Rectal smooth muscle tissue (tissue), 1 donor: ENCODE results near the gene APBB2.
A peak's percentile ranks its signal among the peaks of the same experiment; 100 is the strongest.
"Not testable (repeated sequence)": the region's sequence is repeated elsewhere in the genome, so short reads cannot be mapped to it uniquely, and the experiment has no call there.

Experiments used
- H3K27ac ChIP-seq: one replicate; pipeline ENCODE4 v1.7.0; 2013; ENCODE audit warnings: low read depth, low read length, inconsistent platforms
- H3K27me3 ChIP-seq: one replicate; pipeline ENCODE4 v1.7.0; 2013; ENCODE audit warnings: low read length; ENCODE audit not compliant: control insufficient read depth, insufficient read depth
- H3K36me3 ChIP-seq: one replicate; pipeline ENCODE4 v1.7.0; 2013; ENCODE audit warnings: low read length; ENCODE audit not compliant: control insufficient read depth, insufficient read depth
- H3K4me1 ChIP-seq: one replicate; pipeline ENCODE4 v1.7.0; 2013; ENCODE audit warnings: low read length; ENCODE audit not compliant: control insufficient read depth, insufficient read depth
- H3K4me3 ChIP-seq: one replicate; pipeline ENCODE4 v1.7.0; 2013; ENCODE audit warnings: low read length
- H3K9ac ChIP-seq: one replicate; pipeline ENCODE4 v1.7.0; 2013; ENCODE audit warnings: low read length

APBB2 gene

DNA sequence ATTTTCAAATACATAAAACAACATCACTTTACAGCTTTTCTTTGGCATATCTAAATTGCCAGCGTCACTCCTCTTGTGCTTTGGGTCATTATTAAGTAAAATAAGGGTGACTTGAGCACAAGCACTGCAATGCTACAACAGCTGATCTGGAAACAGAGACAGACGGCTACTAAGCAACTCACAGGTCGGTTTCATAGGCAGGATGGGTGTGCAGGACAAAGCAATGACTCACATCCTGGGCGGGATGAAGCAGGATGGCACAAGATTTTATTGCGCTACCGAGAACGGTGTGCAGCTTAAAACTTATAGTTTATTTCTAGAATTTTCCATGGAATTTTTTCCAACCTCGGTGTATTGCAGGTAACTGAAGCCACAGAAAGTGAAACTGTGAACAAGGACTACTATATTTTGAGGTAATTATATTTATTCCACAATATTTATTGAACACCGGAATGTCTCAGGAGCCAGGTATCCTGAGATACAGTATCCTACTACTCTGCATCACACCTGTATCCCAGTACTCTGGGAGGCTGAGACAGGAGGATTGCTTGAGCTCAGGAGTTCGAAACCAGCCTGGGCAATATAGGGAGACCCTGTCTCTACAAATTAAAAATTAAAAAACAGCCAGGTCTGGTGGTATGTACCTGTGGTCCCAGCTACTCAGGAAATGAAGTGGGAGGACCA lies 215.5 kb downstream of the APBB2 start:
- Histone ChIP-seq H3K27ac (no peak overlapping the region), H3K27me3 (no peaks in the 10 kb centered on the region), H3K4me3 (no peak overlapping the region)

DNA sequence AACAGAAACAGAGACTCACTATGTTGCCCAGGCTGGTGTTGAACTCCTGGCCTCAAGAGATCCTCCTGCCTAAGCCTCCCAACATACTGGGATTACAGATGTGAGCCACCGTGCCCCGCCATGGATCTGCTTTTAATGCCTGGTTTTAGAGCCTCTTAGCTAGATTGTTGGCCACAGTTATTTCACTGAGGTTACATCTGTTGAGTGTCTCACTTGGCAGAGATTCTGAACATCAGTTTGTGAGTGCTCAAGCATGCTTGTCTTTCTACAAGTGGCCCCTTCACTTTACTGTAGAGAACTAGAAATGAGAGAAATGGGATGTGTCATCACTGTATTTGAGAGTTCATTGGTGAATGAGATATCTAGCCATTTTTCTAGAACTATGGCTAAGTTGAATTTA lies 218.5 kb downstream of the APBB2 start:
- no peak overlapping the region for H3K27ac ChIP-seq
- no peak overlapping the region for H3K9ac ChIP-seq
- H3K27me3 ChIP-seq, result no peaks in the 10 kb centered on the region
- no peaks in the 10 kb centered on the region for H3K36me3 ChIP-seq
- no peak overlapping the region for H3K4me3 ChIP-seq
- no peaks in the 10 kb centered on the region for H3K4me1 ChIP-seq

More for the DNA sequence above, 215.5 kb downstream of the APBB2 start:
- H3K9ac ChIP-seq, result no peak overlapping the region
- H3K36me3 ChIP-seq, result no peaks in the 10 kb centered on the region
- no peaks in the 10 kb centered on the region for H3K4me1 ChIP-seq

DNA sequence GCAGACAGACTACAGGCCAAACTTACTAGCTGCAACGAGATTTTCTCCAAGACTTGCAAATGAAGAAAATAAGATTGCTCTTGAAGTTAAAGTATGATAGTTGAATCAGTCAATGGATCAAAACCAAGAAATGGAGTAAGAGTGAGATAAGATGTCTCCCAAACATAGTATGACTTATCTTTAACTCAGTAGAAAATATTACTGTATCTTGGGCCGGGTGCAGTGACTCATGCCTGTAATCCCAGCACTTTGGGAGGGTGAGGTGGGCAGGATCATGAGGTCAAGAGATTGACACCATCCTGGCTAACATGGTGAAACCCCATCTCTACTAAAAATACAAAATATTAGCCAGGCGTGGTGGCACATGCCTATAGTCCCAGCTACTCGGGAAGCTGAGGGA lies 220.0 kb downstream of the APBB2 start:
- H3K4me1 ChIP-seq, H3K36me3 ChIP-seq: not testable (repeated sequence)

DNA sequence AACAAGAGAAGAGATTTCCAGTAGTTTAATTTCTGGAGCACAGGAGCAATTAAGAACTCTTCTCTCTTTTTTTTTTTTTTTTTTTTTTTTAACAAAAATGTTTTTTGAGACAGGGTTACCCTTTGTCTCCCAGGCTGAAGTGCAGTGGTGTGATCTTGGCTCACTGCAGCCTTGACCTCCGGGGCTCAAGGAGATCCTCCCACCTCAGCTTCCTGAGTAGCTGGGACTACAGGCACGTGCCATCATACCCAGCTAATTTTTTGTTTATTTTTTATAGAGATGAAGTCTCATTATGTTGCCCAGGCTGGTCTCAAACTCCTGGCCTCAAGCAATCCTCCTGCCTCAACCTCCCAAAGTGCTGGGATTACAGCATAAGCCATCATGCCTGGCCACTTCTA lies 221.0 kb downstream of the APBB2 start:
- H3K27ac ChIP-seq, result not testable (repeated sequence)

More for the DNA sequence above, 220.0 kb downstream of the APBB2 start:
- H3K27me3 ChIP-seq, H3K27ac ChIP-seq, H3K9ac ChIP-seq, H3K4me3 ChIP-seq: not testable (repeated sequence)

DNA sequence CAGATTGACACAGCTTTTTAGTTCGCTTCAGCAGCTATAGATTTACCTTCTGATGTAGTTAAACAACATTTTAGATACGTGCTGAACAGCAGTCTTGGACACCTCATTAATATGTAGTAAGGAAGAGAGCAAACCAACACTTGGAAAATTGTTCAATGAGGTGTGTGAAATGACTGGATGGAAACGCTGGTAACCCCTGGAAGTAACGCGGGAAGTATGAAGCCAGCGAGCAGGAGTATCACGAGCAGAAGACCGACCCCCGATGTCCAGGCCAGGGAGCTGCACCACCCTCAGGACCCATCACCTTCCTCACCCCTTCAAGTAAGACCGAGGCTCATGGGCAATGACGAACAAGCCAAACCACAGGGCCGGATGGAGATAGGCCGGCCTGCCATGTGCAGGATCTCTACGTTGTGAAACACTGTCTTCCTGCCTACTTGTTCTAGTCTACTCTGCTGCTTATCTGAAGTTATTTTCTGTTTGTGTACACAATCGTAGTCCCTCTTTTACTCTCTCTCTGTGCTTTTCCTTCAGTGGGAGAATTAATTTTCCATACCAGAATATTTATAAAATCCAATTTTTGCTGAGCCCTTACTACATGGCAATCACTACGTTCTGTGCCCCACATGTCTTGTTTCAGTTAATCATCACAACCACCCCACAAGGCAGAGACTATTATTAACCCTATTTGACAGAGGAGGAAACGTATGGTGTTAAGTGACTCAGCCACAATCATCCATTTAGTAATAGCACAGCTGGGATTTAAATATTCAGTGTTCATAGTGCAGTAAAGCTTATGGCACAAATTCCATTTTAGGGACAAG lies 221.7 kb downstream of the APBB2 start:
- H3K27ac ChIP-seq, result no peak overlapping the region
- no peak overlapping the region for H3K9ac ChIP-seq
- no peaks in the 10 kb centered on the region for H3K27me3 ChIP-seq
- H3K4me1 ChIP-seq, result no peaks in the 10 kb centered on the region
- H3K4me3 ChIP-seq, result no peak overlapping the region
- H3K36me3 ChIP-seq, result no peaks in the 10 kb centered on the region

More for the DNA sequence above, 221.0 kb downstream of the APBB2 start:
- H3K27me3 ChIP-seq, H3K36me3 ChIP-seq, H3K9ac ChIP-seq, H3K4me1 ChIP-seq, H3K4me3 ChIP-seq: not testable (repeated sequence)

DNA sequence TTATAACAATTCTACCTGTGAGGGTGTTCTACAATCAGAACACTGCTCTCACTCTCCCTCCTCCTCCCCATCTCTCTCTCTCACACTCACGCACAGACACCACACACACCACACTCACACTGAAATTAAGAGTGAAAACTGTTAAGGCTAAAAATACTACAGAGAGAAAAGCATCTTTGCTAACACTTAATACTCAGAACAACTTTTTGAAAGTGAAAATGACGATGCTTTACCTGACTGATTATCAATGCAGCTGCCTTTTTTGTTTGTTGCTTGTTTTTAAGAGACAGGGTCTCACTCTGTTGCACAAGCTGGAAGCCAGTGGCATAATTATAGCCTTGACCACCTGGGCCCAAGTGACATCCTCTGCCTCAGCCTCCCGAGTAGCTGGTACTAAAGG lies 222.4 kb downstream of the APBB2 start:
- Histone ChIP-seq H3K27me3 (no peaks in the 10 kb centered on the region), H3K36me3 (no peaks in the 10 kb centered on the region), H3K27ac (no peak overlapping the region), H3K9ac (no peak overlapping the region), H3K4me3 (no peak overlapping the region), H3K4me1 (peaks cover under 1% of the 10 kb centered on the region)

DNA sequence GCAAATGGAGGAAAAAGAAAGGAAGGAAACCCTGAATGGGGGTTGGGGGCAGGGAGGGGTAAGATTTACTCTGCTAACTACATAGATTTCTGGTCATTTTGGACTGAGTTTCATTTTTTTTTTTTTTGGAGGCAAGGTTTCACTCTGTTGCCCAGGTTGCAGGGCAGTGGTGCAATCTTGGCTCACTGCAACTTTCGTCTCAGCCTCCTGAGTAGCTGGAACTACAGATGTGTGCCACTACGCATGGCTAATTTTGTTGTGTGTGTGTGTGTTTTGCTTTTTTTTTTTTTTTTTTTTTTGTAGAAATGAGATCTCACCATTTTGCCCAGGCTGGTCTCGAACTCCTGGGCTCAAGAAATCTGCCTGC lies 223.5 kb downstream of the APBB2 start:
- Histone ChIP-seq H3K27ac (no peak overlapping the region), H3K36me3 (no peaks in the 10 kb centered on the region), H3K27me3 (no peaks in the 10 kb centered on the region), H3K9ac (no peak overlapping the region), H3K4me3 (no peak overlapping the region), H3K4me1 (peaks cover 5% of the 10 kb centered on the region)

DNA sequence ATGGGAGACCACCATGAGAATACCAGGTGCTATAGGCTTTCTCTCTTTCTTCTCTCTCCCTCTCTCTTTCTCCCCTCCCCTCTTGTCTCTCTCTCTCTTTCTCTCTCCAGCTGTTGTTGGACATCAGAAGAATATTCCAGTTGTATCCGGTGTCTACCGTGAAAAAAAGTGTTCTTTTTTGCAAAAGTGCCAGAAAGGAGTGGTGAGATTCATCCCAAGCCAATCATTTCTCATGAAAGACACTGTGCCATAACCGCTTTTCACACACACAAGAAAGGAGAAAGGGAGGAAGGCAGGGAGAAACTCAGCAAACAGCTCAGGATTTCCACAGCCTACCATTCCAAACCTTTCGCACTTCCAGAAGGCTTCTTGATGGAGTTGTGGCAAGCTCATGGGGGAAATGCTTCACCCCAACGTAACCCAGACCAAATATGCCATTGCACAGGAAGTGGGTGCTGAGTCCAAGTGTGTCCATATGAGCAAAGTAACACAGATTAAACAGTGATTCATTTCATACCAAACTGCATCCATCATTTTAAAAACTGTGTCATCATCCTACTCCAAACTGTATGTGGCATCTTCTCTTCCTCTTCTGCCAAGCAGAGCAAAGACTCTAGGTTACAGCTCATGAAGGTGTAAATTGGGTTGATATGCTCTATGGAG lies 224.0 kb downstream of the APBB2 start:
- H3K9ac ChIP-seq, result no peak overlapping the region
- H3K36me3 ChIP-seq, result no peaks in the 10 kb centered on the region
- no peaks in the 10 kb centered on the region for H3K27me3 ChIP-seq
- H3K27ac ChIP-seq, result no peak overlapping the region
- peaks cover 5% of the 10 kb centered on the region for H3K4me1 ChIP-seq
- H3K4me3 ChIP-seq, result no peak overlapping the region

DNA sequence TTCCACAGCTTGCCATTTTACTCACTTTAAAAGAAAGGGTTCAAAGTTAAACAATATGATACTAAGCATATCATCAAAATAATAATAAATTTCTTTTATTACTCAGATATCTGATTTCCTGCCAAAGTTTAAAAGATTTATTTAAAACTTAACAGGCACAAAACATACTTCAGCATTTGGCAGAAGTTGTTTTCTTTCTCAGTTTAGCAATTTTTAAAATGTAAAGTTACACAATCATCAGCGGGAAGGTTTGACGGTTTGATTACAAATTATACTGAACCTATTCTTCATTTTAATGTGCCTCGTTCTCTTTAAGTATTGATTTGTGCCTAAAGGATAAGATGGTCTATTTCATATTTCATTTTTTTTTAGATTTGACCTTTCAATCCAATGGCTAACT lies 227.2 kb downstream of the APBB2 start:
- Histone ChIP-seq H3K9ac (no peak overlapping the region), H3K27me3 (no peaks in the 10 kb centered on the region), H3K4me3 (no peak overlapping the region), H3K36me3 (no peaks in the 10 kb centered on the region), H3K4me1 (peaks cover 12% of the 10 kb centered on the region), H3K27ac (no peak overlapping the region)

DNA sequence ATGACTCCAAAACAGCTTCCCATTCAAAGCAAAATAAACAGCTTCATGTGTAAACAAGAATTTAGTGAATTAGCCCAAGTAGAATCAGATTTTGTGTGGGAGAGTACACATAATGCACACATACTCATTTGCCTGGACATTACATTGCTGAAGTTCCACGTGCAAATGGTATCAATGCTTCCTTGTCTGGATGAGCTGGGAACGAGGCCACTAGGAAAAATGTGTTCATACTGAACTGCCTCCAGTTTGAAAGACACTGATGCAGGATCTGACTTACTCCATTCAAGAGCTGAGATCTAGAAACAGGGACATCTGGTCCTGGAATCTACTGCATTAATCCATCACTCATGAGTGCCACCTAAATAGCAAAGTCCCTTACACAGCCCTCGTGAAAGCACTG lies 228.0 kb downstream of the APBB2 start:
- Histone ChIP-seq H3K4me3 (no peak overlapping the region), H3K4me1 (peaks cover 12% of the 10 kb centered on the region), H3K27me3 (no peaks in the 10 kb centered on the region), H3K9ac (no peak overlapping the region), H3K36me3 (no peaks in the 10 kb centered on the region), H3K27ac (no peak overlapping the region)

DNA sequence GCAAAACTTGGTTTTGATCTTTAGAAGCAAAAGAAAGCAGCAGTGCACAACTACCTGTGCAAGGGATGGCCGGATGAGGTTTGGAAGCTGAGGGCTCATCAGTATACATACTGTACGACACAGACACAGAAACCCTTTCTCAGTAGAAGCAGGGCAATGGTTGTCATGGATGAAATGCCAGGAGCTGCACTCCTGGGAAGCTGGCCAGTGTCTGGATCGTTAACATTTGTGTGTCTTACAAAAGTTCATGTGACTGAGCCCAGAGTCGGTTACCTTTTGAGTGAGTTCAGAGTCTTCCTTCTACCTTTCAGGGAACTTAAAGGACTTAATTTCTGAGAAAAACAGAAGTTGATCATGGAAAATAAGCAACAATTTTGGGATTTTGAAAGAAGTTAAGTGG lies 230.3 kb downstream of the APBB2 start:
- Histone ChIP-seq H3K27ac (peak overlapping the region; percentile 31), H3K4me1 (peaks cover 12% of the 10 kb centered on the region), H3K9ac (no peak overlapping the region), H3K27me3 (no peaks in the 10 kb centered on the region), H3K36me3 (no peaks in the 10 kb centered on the region), H3K4me3 (no peak overlapping the region)

DNA sequence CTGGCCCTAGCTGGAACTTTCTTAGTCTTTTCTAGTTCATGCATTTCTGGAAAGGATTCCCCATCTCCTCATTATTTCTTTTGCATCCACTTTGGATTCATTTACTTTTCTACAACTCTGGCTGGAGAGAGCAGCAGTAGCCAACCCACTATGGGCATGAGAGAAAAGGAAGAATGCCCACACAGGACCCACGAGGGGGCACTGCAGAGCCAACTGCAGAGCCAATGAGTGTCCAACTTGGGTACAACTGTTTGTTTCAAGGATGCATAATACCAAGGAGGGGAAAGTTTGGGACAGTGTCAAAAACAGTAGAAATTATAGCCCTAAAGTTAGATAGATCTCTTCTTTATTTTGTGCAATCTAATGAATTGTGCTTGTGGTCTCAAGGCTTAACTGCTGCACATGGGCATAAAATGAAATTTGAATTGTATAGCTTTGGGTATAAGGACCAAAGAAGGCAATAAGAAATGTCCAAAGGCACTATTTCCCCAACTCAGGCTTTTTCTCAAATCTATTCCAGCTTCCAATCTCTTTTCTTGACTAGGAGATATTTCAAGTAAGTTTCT lies 233.9 kb downstream of the APBB2 start:
- Histone ChIP-seq H3K4me1 (peaks cover 6% of the 10 kb centered on the region), H3K4me3 (no peak overlapping the region), H3K27ac (no peak overlapping the region), H3K27me3 (no peaks in the 10 kb centered on the region), H3K36me3 (no peaks in the 10 kb centered on the region), H3K9ac (no peak overlapping the region)
